GM12878 (cell line): ENCODE data around the gene CCL19. TPM values are rescaled to one million over a fixed set of nuclear protein-coding genes. Genes with fewer than 3 reads are reported as not detected.

Source experiments
- ATAC-seq: fragments of 200-7000 bp; cut with Tn5 transposase; 3 replicates; pipeline ENCODE4 v1.9.1; 2020; ENCODE audit warnings: mild to moderate bottlenecking, moderate library complexity
- BruUV-seq: library from RNA; stranded (reverse); fragments of 400-500 nt; replicated peaks from 2 replicates; lab custom pipeline; 2021; lab: Mats Ljungman, UMichigan
- CTCF ChIA-PET: fragments of 300-600 bp; sonication (Branson Sonifier 250); formaldehyde crosslinking; extraction: SDS; loops from one replicate; lab custom pipeline; 2021; ENCODE audit warnings: inconsistent platforms; lab: Yijun Ruan, JAX
- POLR2A ChIA-PET: fragments of 350-600 bp; formaldehyde crosslinking; extraction: SDS; loops from one replicate; lab custom pipeline; 2021; ENCODE audit warnings: inconsistent platforms; lab: Charles Lee
- RAD21 ChIA-PET: fragments of 300-600 bp; sonication (Branson Sonifier 250); formaldehyde crosslinking; loops from one replicate; lab custom pipeline; 2023; ENCODE audit warnings: antibody characterized with exemption; ENCODE audit not compliant: unreplicated experiment; lab: Charles Lee
- SMC1A ChIA-PET: fragments of 300-600 bp; sonication (Branson Sonifier 250); formaldehyde crosslinking; loops from one replicate; lab custom pipeline; 2023; ENCODE audit not compliant: unreplicated experiment, uncharacterized antibody; lab: Charles Lee
- DNase-seq: peaks from one replicate; pipeline ENCODE4 v3.0.0-alpha.2; 2011; ENCODE audit warnings: low read depth, low spot score
- FAIRE-seq: peaks from 3 replicates; lab custom pipeline; 2011; peaks lifted over from hg19 to GRCh38; lab: Jason Lieb, UNC
- H2AFZ ChIP-seq: 2 replicates; pipeline ENCODE4 v1.6.0; 2011; ENCODE audit warnings: low read depth, low read length, control low read depth; ENCODE audit not compliant: control insufficient read depth
- H3K27ac ChIP-seq: 2 replicates; pipeline ENCODE4 v1.5.1; 2011; ENCODE audit warnings: control low read depth; ENCODE audit not compliant: control insufficient read depth, insufficient read depth
- H3K27me3 ChIP-seq, 2 experiments: replicated peaks in 1 of 2; 2 replicates each; pipeline versions ENCODE4 v1.6.0 to v1.6.1; 2011; ENCODE audit warnings: low read length in 1 of 2; ENCODE audit not compliant: control insufficient read depth in 2 of 2, insufficient read depth in 2 of 2
- H3K36me3 ChIP-seq, 2 experiments: 2 replicates each; pipeline ENCODE4 v1.5.1; 2011; ENCODE audit warnings: low read length in 1 of 2; ENCODE audit not compliant: control insufficient read depth in 2 of 2, insufficient read depth in 2 of 2
- H3K4me1 ChIP-seq: 2 replicates; pipeline ENCODE4 v1.6.1; 2011; ENCODE audit warnings: mild to moderate bottlenecking, low read length, moderate library complexity, mixed read lengths; ENCODE audit not compliant: control insufficient read depth, insufficient read depth
- H3K4me2 ChIP-seq: 2 replicates; pipeline ENCODE4 v1.6.0; 2011; ENCODE audit warnings: control low read depth; ENCODE audit not compliant: control insufficient read depth, insufficient read depth
- H3K4me3 ChIP-seq: fragments of 200-600 bp; sonication (generic); 2 replicates; pipeline ENCODE4 v1.5.1; 2016
- H3K79me2 ChIP-seq: 2 replicates; pipeline ENCODE4 v1.6.0; 2011; ENCODE audit warnings: low read length; ENCODE audit not compliant: control insufficient read depth, insufficient read depth
- H3K9ac ChIP-seq: 2 replicates; pipeline ENCODE4 v1.8.0; 2011; ENCODE audit warnings: low read length, control low read depth, mixed read lengths; ENCODE audit not compliant: control insufficient read depth, insufficient read depth
- H3K9me3 ChIP-seq: replicated peaks from 3 replicates; pipeline ENCODE4 v1.5.1; 2011; ENCODE audit warnings: mild to moderate bottlenecking, low read length; ENCODE audit not compliant: control insufficient read depth, insufficient read depth
- H4K20me1 ChIP-seq: 2 replicates; pipeline ENCODE4 v1.6.0; 2011; ENCODE audit not compliant: control insufficient read depth, insufficient read depth
- BHLHE40 ChIP-seq, 2 experiments: fragments of 450-650 bp in 1 of 2; IDR thresholded peaks; 2 replicates each; pipeline ENCODE4 v1.6.1; 2011 to 2017; ENCODE audit warnings: low read depth in 2 of 2, borderline replicate concordance in 1 of 2, improper control_type of control experiment in 1 of 2, low read length in 1 of 2, mild to moderate bottlenecking in 1 of 2
- CHD4 ChIP-seq: fragments of 200-600 bp; sonication (generic); IDR thresholded peaks from 2 replicates; pipeline ENCODE4 v1.6.1; 2016; ENCODE audit warnings: mild to moderate bottlenecking
- CUX1 ChIP-seq: IDR thresholded peaks from 2 replicates; pipeline ENCODE4 v1.6.1; 2012; ENCODE audit warnings: improper control_type of control experiment, low read depth, low read length; ENCODE audit not compliant: insufficient replicate concordance
- DPF2 ChIP-seq: fragments of 450-650 bp; IDR thresholded peaks from 2 replicates; pipeline ENCODE4 v1.6.1; 2017; ENCODE audit warnings: mild to moderate bottlenecking
- EED ChIP-seq: sonication (generic); IDR thresholded peaks from 2 replicates; pipeline ENCODE4 v1.6.1; 2016; ENCODE audit warnings: antibody characterized with exemption, low read depth
- ETV6 ChIP-seq, 2 experiments: fragments of 450-650 bp in 1 of 2; IDR thresholded peaks in 1 of 2; conservative IDR thresholded peaks in 1 of 2; 2 replicates each; pipeline ENCODE4 v1.6.1; 2014; ENCODE audit warnings: antibody characterized with exemption in 1 of 2, borderline replicate concordance in 1 of 2, low read depth in 1 of 2, mild to moderate bottlenecking in 1 of 2, moderate library complexity in 1 of 2
- FOS ChIP-seq: IDR thresholded peaks from 3 replicates; pipeline ENCODE4 v1.6.1; 2011; ENCODE audit warnings: borderline replicate concordance; ENCODE audit not compliant: insufficient read length; ENCODE audit errors: extremely low read depth
- HDAC2 ChIP-seq: fragments of 200-600 bp; sonication (generic); IDR thresholded peaks from 2 replicates; pipeline ENCODE4 v1.6.1; 2017
- HDAC6 ChIP-seq: fragments of 200-600 bp; sonication (generic); IDR thresholded peaks from one replicate; pipeline ENCODE4 v1.8.0; 2017; ENCODE audit warnings: antibody characterized with exemption; ENCODE audit not compliant: unreplicated experiment
- IRF5 ChIP-seq: fragments of 450-650 bp; IDR thresholded peaks from 2 replicates; pipeline ENCODE4 v1.6.1; 2017; ENCODE audit warnings: borderline replicate concordance
- NR2C2 ChIP-seq: IDR thresholded peaks from 2 replicates; pipeline ENCODE4 v1.6.1; 2011; ENCODE audit warnings: borderline replicate concordance, low read depth; ENCODE audit not compliant: control insufficient read depth, insufficient read length
- POLR2AphosphoS2 ChIP-seq: IDR thresholded peaks from 2 replicates; pipeline ENCODE4 v1.6.1; 2011; ENCODE audit warnings: low read depth, mild to moderate bottlenecking, low read length, improper control_type of control experiment, moderate library complexity
- SREBF1 ChIP-seq: IDR thresholded peaks from 2 replicates; pipeline ENCODE4 v1.6.1; 2012; ENCODE audit warnings: mild to moderate bottlenecking, low read length
- ZBTB40 ChIP-seq: fragments of 450-650 bp; IDR thresholded peaks from 2 replicates; pipeline ENCODE4 v1.6.1; 2016; ENCODE audit warnings: mild to moderate bottlenecking, moderate library complexity, borderline replicate concordance
- WGBS: methylation state at CpG from one replicate; pipeline ENCODE4 v1.1.6; 2016; ENCODE audit warnings: low lambda C conversion rate; ENCODE audit not compliant: insufficient replicate concordance, insufficient coverage; ENCODE audit errors: missing lambda C conversion rate; 5-methylcytosine and 5-hydroxymethylcytosine counted together
- in situ Hi-C: fragments of 300-500 bp; cut with MboI; formaldehyde crosslinking; loops from 9 replicates; pipeline ENCODE4 v1.14.3; 2018; ENCODE audit warnings: mixed read lengths
- intact Hi-C: fragments of 100-400 bp; cut with micrococcal nuclease; formaldehyde crosslinking; loops from one replicate; pipeline ENCODE4 v1.14.2; 2022; ENCODE audit not compliant: unreplicated experiment
- polyA plus RNA-seq, 11 experiments: library from polyadenylated mRNA; depleted of rRNA in 4 of 11; unstranded in 6 of 11; stranded (reverse) in 5 of 11; fragments of >200 nt; fragmentation: Nextera tagmentation in 4 of 11; fragmentation: Illumina TruSeq in 1 of 11; extraction: Ambion mirVana in 4 of 11; extraction: Trizol in 1 of 11; gene quantifications; 1 replicate in 1 of 11; 2 replicates in 10 of 11; pipeline versions ENCODE4 v1.2.1 to v1.2.3, GENCODE V29; 2011 to 2016; ENCODE audit warnings: inconsistent platforms in 2 of 11, missing spikeins in 2 of 11, low read depth in 1 of 11
- total RNA-seq, 4 experiments: library from RNA; depleted of rRNA in 3 of 4; stranded (reverse); fragments of >200 nt in 3 of 4; fragmentation: Illumina TruSeq in 1 of 4; extraction: Trizol in 1 of 4; gene quantifications; 2 replicates each; pipeline versions ENCODE4 v1.2.1 to v1.2.3, GENCODE V29; 2013 to 2021

The CCL19 gene
- total and polyA plus RNA-seq, 10 of the 15 experiments (the other 5 are each of a cell fraction or from before 2014, with no cell fraction given): 0.42 to 0.69 TPM; not detected in 8

- BruUV-seq: no TSS peak
- Histone ChIP-seq H4K20me1 (no peaks in the 10 kb centered on the region), H3K4me2 (no peak overlapping the region), H3K79me2 (no peaks in the 10 kb centered on the region), H3K9me3 (no peaks in the 10 kb centered on the region), H3K27ac (no peak overlapping the region), H3K9ac (no peak overlapping the region), H3K4me3 (no peak overlapping the region), H2AFZ (no peak overlapping the region), H3K27me3 (no peaks in the 10 kb centered on the region; a peak in 1 of 4 replicates), H3K36me3 (no peaks in the 10 kb centered on the region), H3K4me1 (no peaks in the 10 kb centered on the region)
- intact Hi-C loops (no loop called here), in situ Hi-C loops (no loop called here)
- FAIRE-seq: no peak
- DNase-seq: no peak
- 26% methylated on average over 11 of the region's 11 CpGs for WGBS
- CTCF ChIA-PET: interaction anchor here (1.1 kb wide), 1 partner anchor 21 kb away, joined by 3 read pairs; no protein-coding TSS in a partner anchor
- RAD21 ChIA-PET: no interaction called here
- SMC1A ChIA-PET: no interaction called here
- ATAC-seq: no peak
- POLR2A ChIA-PET: no interaction called here
- no peak for TF ChIP-seq ZBTB40
- TF ChIP-seq FOS: no peak
- no peak for TF ChIP-seq CHD4
- TF ChIP-seq HDAC6: no peak
- no peak for TF ChIP-seq CUX1
- no peak for TF ChIP-seq HDAC2
- no peak for TF ChIP-seq SREBF1
- no peak for TF ChIP-seq POLR2AphosphoS2
- no peak for TF ChIP-seq NR2C2
- TF ChIP-seq DPF2: no peak
- no peak for TF ChIP-seq ETV6 (conservative IDR thresholded peaks at IDR 0.05 in 1 of 2, IDR thresholded peaks at IDR 0.05 in 1 of 2; ENCODE audit: borderline replicate concordance in 1 of 2, low read depth in 1 of 2)
- TF ChIP-seq BHLHE40 (IDR thresholded peaks at IDR 0.05; ENCODE audit: borderline replicate concordance in 1 of 2, low read depth in 2 of 2, low read length in 1 of 2): no peak
- TF ChIP-seq EED: no peak
- TF ChIP-seq IRF5: no peak
Measured at GRCh38 chr9:34723141-34723540, 32.1 kb upstream of the CCL19 start.
